Vagina (tissue), 2 donors: ENCODE results near the gene GMCL1.

Experiments used
- CTCF ChIP-seq, 3 experiments: fragments of 450-650 bp in 2 of 3; fragments of 200-600 bp in 1 of 3; sonication (generic) in 1 of 3; IDR thresholded peaks; one replicate each; pipeline ENCODE4 v1.5.1; 2017 to 2019; ENCODE audit warnings: antibody characterized with exemption in 3 of 3, mild to moderate bottlenecking in 2 of 3, moderate library complexity in 2 of 3
- POLR2A ChIP-seq, 2 donors: fragments of 450-650 bp; IDR thresholded peaks; one replicate each; pipeline ENCODE4 v1.6.1; 2017; ENCODE audit warnings: antibody characterized with exemption in 2 of 2, mild to moderate bottlenecking in 2 of 2, moderate library complexity in 2 of 2
- POLR2AphosphoS5 ChIP-seq, 2 donors: sonication (generic); formaldehyde crosslinking; IDR thresholded peaks; one replicate each; pipeline ENCODE4 v1.9.0; 2017; ENCODE audit warnings: antibody characterized with exemption in 2 of 2, mild to moderate bottlenecking in 2 of 2, low read depth in 1 of 2; ENCODE audit not compliant: insufficient read depth in 1 of 2

- TF ChIP-seq CTCF (IDR thresholded peaks at IDR 0.05) (no peak), POLR2A (IDR thresholded peaks at IDR 0.05) (no peak), POLR2AphosphoS5 (IDR thresholded peaks at IDR 0.05; ENCODE audit: insufficient read depth in 1 of 2, low read depth in 1 of 2) (no peak)
Measured at GRCh38 chr2:69831354-69831905, 2.0 kb downstream of the GMCL1 start.
